Loucy (cell line): ENCODE results near the gene JAM2.

Experiments used
- H2AFZ ChIP-seq: fragments of 200-600 bp; sonication (generic); 2 replicates; pipeline ENCODE4 v1.6.0; 2016; ENCODE audit warnings: antibody characterized with exemption, mild to moderate bottlenecking, low read length, moderate library complexity
- H3F3A ChIP-seq: fragments of 200-600 bp; 2 replicates; pipeline ENCODE4 v1.6.0; 2016; ENCODE audit warnings: antibody characterized with exemption, low read depth, mild to moderate bottlenecking
- H3K27me3 ChIP-seq: fragments of 200-600 bp; sonication (generic); 2 replicates; pipeline ENCODE4 v1.6.1; 2014; ENCODE audit warnings: low read length, mild to moderate bottlenecking; ENCODE audit not compliant: insufficient read depth, poor library complexity, severe bottlenecking
- H3K36me3 ChIP-seq: fragments of 200-600 bp; sonication (generic); 2 replicates; pipeline ENCODE4 v1.6.1; 2016; ENCODE audit warnings: low read length; ENCODE audit not compliant: insufficient read depth
- H3K4me1 ChIP-seq: fragments of 200-600 bp; sonication (generic); 2 replicates; pipeline ENCODE4 v1.5.1; 2014; ENCODE audit warnings: low read length, mild to moderate bottlenecking; ENCODE audit not compliant: insufficient read depth, poor library complexity, severe bottlenecking
- H3K4me2 ChIP-seq: fragments of 200-600 bp; sonication (generic); 2 replicates; pipeline ENCODE4 v1.6.0; 2014; ENCODE audit warnings: antibody characterized with exemption, low read length, low read depth, mild to moderate bottlenecking; ENCODE audit not compliant: poor library complexity, severe bottlenecking
- H3K4me3 ChIP-seq: fragments of 200-600 bp; sonication (generic); 2 replicates; pipeline ENCODE4 v1.5.1; 2014; ENCODE audit warnings: low read length, mild to moderate bottlenecking, mixed read lengths; ENCODE audit not compliant: poor library complexity, severe bottlenecking
- H3K79me2 ChIP-seq: fragments of 200-600 bp; sonication (generic); 2 replicates; pipeline ENCODE4 v1.6.1; 2014; ENCODE audit warnings: low read length; ENCODE audit not compliant: insufficient read depth
- H3K9ac ChIP-seq: fragments of 200-600 bp; sonication (generic); 2 replicates; pipeline ENCODE4 v1.6.0; 2014; ENCODE audit warnings: mild to moderate bottlenecking, low read depth, low read length, moderate library complexity; ENCODE audit not compliant: poor library complexity, severe bottlenecking
- H3K9me2 ChIP-seq: fragments of 200-600 bp; sonication (generic); replicated peaks from 2 replicates; pipeline ENCODE4 v1.6.1; 2016; ENCODE audit warnings: low read depth, low read length, mixed read lengths
- H3K9me3 ChIP-seq: fragments of 200-600 bp; sonication (generic); 2 replicates; pipeline ENCODE4 v1.6.1; 2014; ENCODE audit warnings: mild to moderate bottlenecking, antibody characterized with exemption, low read length, low read depth; ENCODE audit not compliant: insufficient read depth
- H4K20me1 ChIP-seq: fragments of 200-600 bp; sonication (generic); 2 replicates; pipeline ENCODE4 v1.6.0; 2014; ENCODE audit warnings: antibody characterized with exemption, low read length, mild to moderate bottlenecking; ENCODE audit not compliant: insufficient read depth, poor library complexity, severe bottlenecking
- CTCF ChIP-seq: fragments of 200-600 bp; sonication (generic); conservative IDR thresholded peaks from 2 replicates; pipeline ENCODE4 v1.5.1; 2014; ENCODE audit warnings: mild to moderate bottlenecking, antibody characterized with exemption, low read length
- EZH2phosphoT487 ChIP-seq: fragments of 200-600 bp; IDR thresholded peaks from 2 replicates; pipeline ENCODE4 v1.6.1; 2018; ENCODE audit warnings: antibody characterized with exemption, mild to moderate bottlenecking, moderate library complexity, borderline replicate concordance

JAM2 gene

GRCh38 chr21:25636727-25637126, 2.3 kb upstream of the JAM2 start:
- Histone ChIP-seq H3K36me3 (no peaks in the 10 kb centered on the region), H3F3A (no peaks in the 10 kb centered on the region), H3K4me3 (no peak overlapping the region), H3K9me3 (no peaks in the 10 kb centered on the region), H3K4me2 (no peak overlapping the region), H2AFZ (no peak overlapping the region), H3K4me1 (no peaks in the 10 kb centered on the region), H3K79me2 (no peaks in the 10 kb centered on the region), H3K9me2 (no peaks in the 10 kb centered on the region), H3K27me3 (no peaks in the 10 kb centered on the region), H4K20me1 (no peaks in the 10 kb centered on the region), H3K9ac (no peak overlapping the region)
- TF ChIP-seq EZH2phosphoT487 (no peak), CTCF (no peak)

- H3K4me1 ChIP-seq, result no peaks in the 10 kb centered on the region
- no peak overlapping the region for H3K4me2 ChIP-seq
- H3K9me2 ChIP-seq, result no peaks in the 10 kb centered on the region
- no peaks in the 10 kb centered on the region for H3K9me3 ChIP-seq
- no peaks in the 10 kb centered on the region for H3K36me3 ChIP-seq
- TF ChIP-seq EZH2phosphoT487, result no peak
- H3F3A ChIP-seq, result no peaks in the 10 kb centered on the region
- H4K20me1 ChIP-seq, result no peaks in the 10 kb centered on the region
- H3K9ac ChIP-seq, result no peak overlapping the region
- no peak overlapping the region for H3K4me3 ChIP-seq
- no peaks in the 10 kb centered on the region for H3K79me2 ChIP-seq
- no peaks in the 10 kb centered on the region for H3K27me3 ChIP-seq
- no peak overlapping the region for H2AFZ ChIP-seq
Measured at GRCh38 chr21:25637851-25638659, 1.0 kb upstream of the JAM2 start.

GRCh38 chr21:25639551-25640201, 618 bp downstream of the JAM2 start:
- no peak for TF ChIP-seq EZH2phosphoT487
- TF ChIP-seq CTCF, result peak; percentile 43
- Histone ChIP-seq H3K27me3 (no peaks in the 10 kb centered on the region), H3K4me3 (peak overlapping the region; percentile 77), H3K9me3 (no peaks in the 10 kb centered on the region), H3K36me3 (no peaks in the 10 kb centered on the region), H3K4me2 (peak overlapping the region; percentile 65), H3K9ac (peak overlapping the region; percentile 51), H4K20me1 (no peaks in the 10 kb centered on the region), H3K4me1 (no peaks in the 10 kb centered on the region), H2AFZ (peak overlapping the region; percentile 98), H3K79me2 (no peaks in the 10 kb centered on the region), H3K9me2 (no peaks in the 10 kb centered on the region), H3F3A (no peaks in the 10 kb centered on the region)
